Spinal cord (tissue), 10 donors: ENCODE measurements around the gene PHYH. TPM values are rescaled to one million over a fixed set of nuclear protein-coding genes. Genes with fewer than 3 reads are reported as not detected.

Experiments
- DNase-seq, 6 donors: peaks; one replicate each; pipeline versions ENCODE4 v3.0.0 to v3.0.0-alpha.2; 2013 to 2015; ENCODE audit warnings: low spot score in 6 of 6, low read depth in 4 of 6
- H3K27ac ChIP-seq: one replicate; pipeline ENCODE4 v1.5.1; 2013; ENCODE audit warnings: low read depth, low read length, control low read depth
- H3K27me3 ChIP-seq: one replicate; pipeline ENCODE4 v1.6.1; 2013; ENCODE audit warnings: low read length; ENCODE audit not compliant: control insufficient read depth, insufficient read depth
- H3K36me3 ChIP-seq: one replicate; pipeline ENCODE4 v1.6.1; 2013; ENCODE audit warnings: low read length; ENCODE audit not compliant: control insufficient read depth, insufficient read depth
- H3K4me1 ChIP-seq: one replicate; pipeline ENCODE4 v1.6.1; 2013; ENCODE audit warnings: low read length; ENCODE audit not compliant: control insufficient read depth, insufficient read depth
- H3K4me3 ChIP-seq: one replicate; pipeline ENCODE4 v1.5.1; 2013; ENCODE audit warnings: low read depth, low read length, control low read depth
- H3K9me3 ChIP-seq: one replicate; pipeline ENCODE4 v1.6.1; 2013; ENCODE audit warnings: low read length; ENCODE audit not compliant: control insufficient read depth, insufficient read depth
- WGBS: methylation state at CpG from one replicate; pipeline ENCODE4 v1.1.5; 2013; ENCODE audit warnings: missing lambda C conversion rate; ENCODE audit not compliant: insufficient coverage; 5-methylcytosine and 5-hydroxymethylcytosine counted together
- polyA plus RNA-seq, 2 donors: library from polyadenylated mRNA; unstranded; fragments of 120-200 nt; gene quantifications; one replicate each; pipeline ENCODE4 v1.2.1, GENCODE V29; 2013; ENCODE audit not compliant: insufficient read length in 2 of 2
- total RNA-seq, 2 donors: library from RNA; depleted of rRNA in 1 of 2; stranded (reverse); fragments of 120-200 nt in 1 of 2; fragments of >200 nt in 1 of 2; gene quantifications; one replicate each; pipeline versions ENCODE4 v1.2.3 to v1.2.4, GENCODE V29; 2013 to 2014
- donor health status: healthy.

PHYH gene
- total and polyA plus RNA-seq, 4 donors: 23.1 to 35.9 (median 31.3) TPM

GRCh38 chr10:13308096-13308495 lies 8.2 kb upstream of the PHYH start:
- DNase-seq: no peak
- H3K27me3 ChIP-seq: no peaks in the 10 kb centered on the region
- WGBS: 93% methylated on average over 3 of the region's 6 CpGs

GRCh38 chr10:13306103-13306502 lies 6.2 kb upstream of the PHYH start:
- no peak for DNase-seq
- Histone ChIP-seq H3K9me3 (no peaks in the 10 kb centered on the region), H3K4me3 (no peak overlapping the region), H3K27ac (no peak overlapping the region), H3K36me3 (no peaks in the 10 kb centered on the region), H3K27me3 (no peaks in the 10 kb centered on the region), H3K4me1 (peaks cover 13% of the 10 kb centered on the region)
- no CpG with 5 or more reads among the region's 6 CpGs for WGBS

More at GRCh38 chr10:13308096-13308495, 8.2 kb upstream of the PHYH start:
- Histone ChIP-seq H3K4me3 (no peak overlapping the region), H3K36me3 (no peaks in the 10 kb centered on the region), H3K9me3 (no peaks in the 10 kb centered on the region), H3K4me1 (no peaks in the 10 kb centered on the region), H3K27ac (no peak overlapping the region)

- no peaks in the 10 kb centered on the region for H3K36me3 ChIP-seq
- no peak for DNase-seq
- no peak overlapping the region for H3K27ac ChIP-seq
- H3K4me1 ChIP-seq: peaks cover 32% of the 10 kb centered on the region
- H3K4me3 ChIP-seq: no peak overlapping the region
- WGBS: 74% methylated on average over 11 of the region's 23 CpGs
- no peaks in the 10 kb centered on the region for H3K27me3 ChIP-seq
- no peaks in the 10 kb centered on the region for H3K9me3 ChIP-seq
Observed at GRCh38 chr10:13302821-13303555, 3.1 kb upstream of the PHYH start.

- H3K27ac ChIP-seq: peak overlapping the region; percentile 79
- peaks cover 32% of the 10 kb centered on the region for H3K4me1 ChIP-seq
- H3K4me3 ChIP-seq: peak overlapping the region; percentile 59
- WGBS: 9% methylated on average over 9 of the region's 20 CpGs
- peaks cover 4% of the 10 kb centered on the region for H3K36me3 ChIP-seq
- peak in 2 of 6 donors; percentile 5 to 36 for DNase-seq
- H3K9me3 ChIP-seq: no peaks in the 10 kb centered on the region
- no peaks in the 10 kb centered on the region for H3K27me3 ChIP-seq
Observed at GRCh38 chr10:13298748-13299436, 972 bp downstream of the PHYH start.

GRCh38 chr10:13296476-13296875 lies 3.4 kb downstream of the PHYH start:
- peaks cover 15% of the 10 kb centered on the region for H3K36me3 ChIP-seq
- no peak overlapping the region for H3K4me3 ChIP-seq
- H3K27ac ChIP-seq: no peak overlapping the region
- DNase-seq: no peak
- H3K4me1 ChIP-seq: peaks cover 22% of the 10 kb centered on the region
- 96% methylated on average over 7 of the region's 10 CpGs for WGBS
- no peaks in the 10 kb centered on the region for H3K9me3 ChIP-seq
- H3K27me3 ChIP-seq: no peaks in the 10 kb centered on the region

- H3K4me1 ChIP-seq: peaks cover 9% of the 10 kb centered on the region
- H3K27me3 ChIP-seq: no peaks in the 10 kb centered on the region
- DNase-seq: no peak
- no peaks in the 10 kb centered on the region for H3K9me3 ChIP-seq
- 100% methylated on average over 1 of the region's 2 CpGs for WGBS
- no peak overlapping the region for H3K4me3 ChIP-seq
- peaks cover 18% of the 10 kb centered on the region for H3K36me3 ChIP-seq
- no peak overlapping the region for H3K27ac ChIP-seq
Observed at GRCh38 chr10:13294784-13295183, 5.1 kb downstream of the PHYH start.

GRCh38 chr10:13291821-13292773 lies 7.8 kb downstream of the PHYH start:
- Histone ChIP-seq H3K36me3 (peaks cover 29% of the 10 kb centered on the region), H3K9me3 (no peaks in the 10 kb centered on the region), H3K4me3 (no peak overlapping the region), H3K27ac (no peak overlapping the region), H3K4me1 (no peaks in the 10 kb centered on the region), H3K27me3 (no peaks in the 10 kb centered on the region)
- peak in 1 of 6 donors; percentile 54 for DNase-seq
- 84% methylated on average over 12 of the region's 19 CpGs for WGBS

GRCh38 chr10:13291061-13291460 lies 8.8 kb downstream of the PHYH start:
- H3K4me1 ChIP-seq: no peaks in the 10 kb centered on the region
- no peak overlapping the region for H3K27ac ChIP-seq
- no peak overlapping the region for H3K4me3 ChIP-seq
- H3K36me3 ChIP-seq: peaks cover 34% of the 10 kb centered on the region
- WGBS: no CpG with 5 or more reads among the region's 4 CpGs
- DNase-seq: no peak
- no peaks in the 10 kb centered on the region for H3K9me3 ChIP-seq
- no peaks in the 10 kb centered on the region for H3K27me3 ChIP-seq

- H3K4me3 ChIP-seq: no peak overlapping the region
- H3K36me3 ChIP-seq: peaks cover 16% of the 10 kb centered on the region
- no peak overlapping the region for H3K27ac ChIP-seq
- no peaks in the 10 kb centered on the region for H3K9me3 ChIP-seq
- H3K4me1 ChIP-seq: no peaks in the 10 kb centered on the region
- 100% methylated on average over 2 of the region's 4 CpGs for WGBS
- H3K27me3 ChIP-seq: no peaks in the 10 kb centered on the region
- DNase-seq: no peak
Observed at GRCh38 chr10:13284050-13284449, 15.8 kb downstream of the PHYH start.
